Osteocyte (in vitro differentiated cells): ENCODE measurements around the gene ADCYAP1R1. TPM values are rescaled to one million over a fixed set of nuclear protein-coding genes. Genes with fewer than 3 reads are reported as not detected.

Experiments used
- DNase-seq: peaks from one replicate; pipeline ENCODE4 v3.0.0; 2021; ENCODE audit warnings: mixed read lengths; ENCODE audit not compliant: unreplicated experiment; ENCODE audit errors: extremely low spot score
- H3K27ac Mint-ChIP-seq: one replicate; pipeline ENCODE4 v1.8.0; 2021; ENCODE audit warnings: mild to moderate bottlenecking, mixed read lengths; ENCODE audit not compliant: unreplicated experiment
- H3K27me3 Mint-ChIP-seq: one replicate; pipeline ENCODE4 v1.8.0; 2021; ENCODE audit warnings: mixed read lengths; ENCODE audit not compliant: unreplicated experiment
- H3K36me3 Mint-ChIP-seq: one replicate; pipeline ENCODE4 v1.8.0; 2021; ENCODE audit warnings: mixed read lengths; ENCODE audit not compliant: unreplicated experiment
- H3K4me1 Mint-ChIP-seq: one replicate; pipeline ENCODE4 v1.8.0; 2021; ENCODE audit warnings: mixed read lengths; ENCODE audit not compliant: unreplicated experiment
- H3K4me3 Mint-ChIP-seq: one replicate; pipeline ENCODE4 v1.8.0; 2021; ENCODE audit warnings: mild to moderate bottlenecking, moderate library complexity, mixed read lengths; ENCODE audit not compliant: unreplicated experiment
- H3K9me3 Mint-ChIP-seq: one replicate; pipeline ENCODE4 v1.8.0; 2021; ENCODE audit warnings: mixed read lengths; ENCODE audit not compliant: unreplicated experiment
- CTCF ChIP-seq: fragments of 200-600 bp; sonication (generic); IDR thresholded peaks from 2 replicates; pipeline ENCODE4 v1.5.0; 2021; ENCODE audit warnings: antibody characterized with exemption, mild to moderate bottlenecking, moderate library complexity
- total RNA-seq: library from RNA; stranded (reverse); gene quantifications from 2 replicates; pipeline ENCODE4 v1.2.1, GENCODE V29; 2021

ADCYAP1R1 gene
- total RNA-seq, 1 donor from 2014 or later = not detected

DNA sequence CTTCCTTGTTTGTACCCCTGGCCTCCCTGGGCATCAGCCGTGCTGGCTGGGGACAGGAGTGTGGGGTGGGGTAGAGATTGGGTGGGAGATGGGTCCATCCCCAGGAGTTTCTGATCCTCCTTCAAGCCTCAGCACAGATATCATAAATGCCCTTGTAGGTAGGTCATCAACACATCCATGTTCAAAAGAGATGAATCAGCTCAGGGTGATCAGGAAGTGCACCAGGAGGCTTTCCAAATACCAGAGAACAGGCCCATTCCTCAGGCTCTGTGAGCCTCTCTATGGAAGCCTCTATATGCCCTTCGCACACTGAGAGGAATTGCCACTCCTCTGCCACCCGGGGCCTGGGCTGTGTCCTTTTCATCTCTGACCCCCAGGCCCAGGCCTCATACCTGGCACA, 31.9 kb upstream of the ADCYAP1R1 start:
- no peak for DNase-seq
- TF ChIP-seq CTCF = no peak
- Mint-ChIP-seq H3K9me3 (no peaks in the 10 kb centered on the region), H3K27ac (no peak overlapping the region), H3K4me3 (no peak overlapping the region), H3K36me3 (no peaks in the 10 kb centered on the region), H3K4me1 (no peaks in the 10 kb centered on the region), H3K27me3 (peaks cover 15% of the 10 kb centered on the region)

DNA sequence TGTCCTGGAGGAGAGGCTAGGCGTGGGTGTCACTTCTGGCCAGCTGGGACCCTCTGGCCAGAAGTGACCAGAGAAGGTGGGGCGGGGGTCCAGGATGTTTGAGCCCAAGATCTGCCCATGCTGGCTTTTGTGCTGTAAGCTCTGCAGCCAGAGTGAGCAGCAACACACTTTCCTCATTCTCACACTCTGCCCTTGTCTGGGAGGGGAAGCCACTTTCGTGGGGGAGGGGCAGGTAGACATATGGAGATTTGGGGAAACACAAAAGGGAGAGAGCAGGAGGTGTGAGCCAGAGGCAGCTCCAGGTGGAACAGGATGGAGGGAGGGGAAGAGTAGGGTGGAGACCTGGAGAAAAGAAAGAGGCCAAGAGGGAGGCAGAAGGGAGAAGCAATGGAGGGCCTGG, 31.5 kb upstream of the ADCYAP1R1 start:
- Mint-ChIP-seq H3K27ac (no peak overlapping the region), H3K9me3 (no peaks in the 10 kb centered on the region), H3K36me3 (no peaks in the 10 kb centered on the region), H3K4me1 (no peaks in the 10 kb centered on the region), H3K4me3 (no peak overlapping the region), H3K27me3 (peaks cover 15% of the 10 kb centered on the region)
- TF ChIP-seq CTCF = no peak
- DNase-seq = no peak

DNA sequence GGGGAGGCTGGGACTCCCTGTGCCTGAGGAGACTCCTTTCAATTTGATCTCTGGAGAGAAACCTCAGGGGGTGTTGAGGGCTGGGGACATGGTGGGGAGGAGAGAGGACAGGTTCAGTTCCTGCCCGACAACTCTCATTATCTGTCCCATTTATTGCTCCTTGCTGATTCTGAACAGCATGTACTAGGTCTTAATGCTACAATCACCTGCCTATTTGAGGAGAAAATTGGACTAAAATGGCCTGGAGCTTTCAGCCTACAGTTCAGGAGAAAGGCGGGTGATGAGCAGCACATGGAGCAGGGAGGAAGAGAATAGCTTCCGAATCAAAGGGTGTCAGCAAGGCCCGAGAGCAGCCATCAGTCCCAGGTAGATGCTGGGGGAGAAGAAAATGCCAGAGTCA, 30.0 kb upstream of the ADCYAP1R1 start:
- no peak overlapping the region for H3K4me3 Mint-ChIP-seq
- H3K4me1 Mint-ChIP-seq = peaks cover 2% of the 10 kb centered on the region
- no peak for DNase-seq
- H3K9me3 Mint-ChIP-seq = no peaks in the 10 kb centered on the region
- no peaks in the 10 kb centered on the region for H3K36me3 Mint-ChIP-seq
- no peak overlapping the region for H3K27ac Mint-ChIP-seq
- H3K27me3 Mint-ChIP-seq = peaks cover 15% of the 10 kb centered on the region
- TF ChIP-seq CTCF = no peak

GRCh38 chr7:31022726-31023125, 29.4 kb upstream of the ADCYAP1R1 start:
- no peak for DNase-seq
- no peak overlapping the region for H3K4me3 Mint-ChIP-seq
- H3K27ac Mint-ChIP-seq = no peak overlapping the region
- H3K27me3 Mint-ChIP-seq = peaks cover 15% of the 10 kb centered on the region
- peaks cover 4% of the 10 kb centered on the region for H3K4me1 Mint-ChIP-seq
- H3K9me3 Mint-ChIP-seq = no peaks in the 10 kb centered on the region
- no peaks in the 10 kb centered on the region for H3K36me3 Mint-ChIP-seq
- TF ChIP-seq CTCF = no peak

- H3K4me1 Mint-ChIP-seq = peaks cover 4% of the 10 kb centered on the region
- H3K27me3 Mint-ChIP-seq = peaks cover 18% of the 10 kb centered on the region
- no peak overlapping the region for H3K4me3 Mint-ChIP-seq
- no peaks in the 10 kb centered on the region for H3K9me3 Mint-ChIP-seq
- no peak overlapping the region for H3K27ac Mint-ChIP-seq
- no peak for TF ChIP-seq CTCF
- no peak for DNase-seq
- no peaks in the 10 kb centered on the region for H3K36me3 Mint-ChIP-seq
These were observed 28.2 kb upstream of the ADCYAP1R1 start for GRCh38 chr7:31023877-31024276.
